DOHH2 (cell line): Measurements from ENCODE around the gene TFPI2.

Experiments
- CTCF ChIP-seq: fragments of 200-600 bp; sonication (generic); IDR thresholded peaks from one replicate; pipeline ENCODE4 v1.5.1; 2014; ENCODE audit warnings: antibody characterized with exemption, mild to moderate bottlenecking, low read depth, low read length; ENCODE audit not compliant: poor library complexity, severe bottlenecking
- EZH2phosphoT487 ChIP-seq: fragments of 200-600 bp; sonication (generic); IDR thresholded peaks from 2 replicates; pipeline ENCODE4 v1.6.1; 2017; ENCODE audit warnings: borderline replicate concordance, mild to moderate bottlenecking, antibody characterized with exemption, low read length, moderate library complexity, mixed read lengths

DNA sequence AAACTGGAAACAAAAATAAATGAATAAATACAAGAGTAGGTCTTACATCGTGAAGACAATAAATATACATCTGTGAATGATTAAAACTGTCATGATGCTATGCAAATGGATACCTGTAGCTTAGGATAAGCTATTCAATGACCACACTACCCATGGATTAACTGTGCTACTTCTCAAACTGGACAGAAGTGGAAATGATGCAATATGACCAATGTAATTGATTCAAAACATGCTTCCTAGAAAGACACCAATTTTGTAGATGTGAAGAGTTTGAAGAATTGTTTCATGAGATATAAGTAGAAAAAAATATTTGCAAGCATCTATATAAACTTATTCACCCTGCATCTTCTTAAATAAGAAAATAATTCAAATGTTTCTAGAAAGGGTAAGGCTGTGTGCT lies 36.1 kb downstream of the TFPI2 start:
- TF ChIP-seq CTCF (no peak), EZH2phosphoT487 (no peak)
